HG03039 (cell line): Measurements from ENCODE around the gene NOTCH1.
A peak's percentile ranks its signal among the peaks of the same experiment; 100 is the strongest.
"Not testable (repeated sequence)": the region's sequence is repeated elsewhere in the genome, so short reads cannot be mapped to it uniquely, and the experiment has no call there.

Experiments used
- ATAC-seq: cut with Tn5 transposase; IDR thresholded peaks from one replicate; pipeline ENCODE4 v1.9.1; 2021; ENCODE audit warnings: mild to moderate bottlenecking, moderate library complexity; ENCODE audit not compliant: unreplicated experiment

Gene NOTCH1

DNA sequence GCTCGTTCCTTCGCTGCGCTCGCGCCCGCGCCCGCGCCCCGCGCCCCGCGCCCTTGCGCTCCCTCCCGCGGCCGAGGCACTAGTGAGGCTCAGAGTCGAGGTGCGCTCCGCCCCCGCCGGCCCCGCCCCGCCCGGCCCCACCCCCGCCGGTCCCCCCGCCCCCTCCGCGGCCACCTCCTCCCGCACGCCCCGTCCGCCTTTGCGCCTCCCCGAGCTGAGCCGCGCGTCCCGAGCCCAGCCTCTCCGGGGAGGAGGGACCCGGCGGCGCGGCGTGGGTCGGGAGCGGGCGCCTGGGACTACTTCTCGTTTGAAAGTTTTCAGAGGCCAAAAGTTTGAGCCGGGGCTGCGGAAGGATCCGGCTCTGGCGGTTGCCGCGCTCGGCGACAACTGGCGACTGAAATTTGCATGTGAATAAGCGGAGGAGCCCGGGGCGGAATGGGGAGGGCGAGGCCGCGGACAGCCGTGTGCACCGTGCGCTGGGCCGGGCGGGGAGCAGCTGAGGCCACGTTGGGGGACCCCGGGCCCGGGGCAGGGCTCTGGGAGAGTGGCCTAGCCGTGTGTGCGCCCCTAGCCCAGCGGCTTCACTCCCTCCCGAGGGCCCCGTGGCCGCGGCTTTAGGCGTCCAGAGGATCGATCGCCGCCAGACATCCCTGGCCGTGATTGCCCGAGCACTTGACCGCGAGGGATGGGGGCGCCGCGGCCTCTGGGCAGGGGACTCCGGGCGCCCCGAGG lies at the start of gene NOTCH1:
Gene NOTCH1 (minus strand): TSS at position 84 of the 732 bp plus-strand sequence. CDS start 262 bp downstream, outside the sequence.
- ATAC-seq, result peak; percentile 56

DNA sequence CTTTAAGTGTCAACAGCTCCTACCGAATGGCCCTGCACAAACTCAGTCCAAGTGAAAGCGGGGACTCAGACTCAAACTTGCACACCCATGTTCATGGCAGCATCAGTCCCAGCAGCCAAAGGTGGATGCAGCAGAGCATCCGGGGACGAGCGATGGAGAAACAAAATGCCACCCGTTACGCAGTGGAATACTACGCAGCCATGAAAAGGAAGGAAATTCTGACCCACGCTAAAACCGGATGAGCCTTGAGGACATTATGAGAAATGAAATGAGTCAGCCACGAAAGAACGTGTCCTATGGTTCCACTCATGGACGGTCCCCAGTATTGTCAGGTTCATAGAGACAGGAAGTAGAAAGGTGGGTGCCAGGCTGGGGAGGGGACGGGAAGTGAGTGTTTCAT lies 48.6 kb upstream of the NOTCH1 start:
- no peak for ATAC-seq

DNA sequence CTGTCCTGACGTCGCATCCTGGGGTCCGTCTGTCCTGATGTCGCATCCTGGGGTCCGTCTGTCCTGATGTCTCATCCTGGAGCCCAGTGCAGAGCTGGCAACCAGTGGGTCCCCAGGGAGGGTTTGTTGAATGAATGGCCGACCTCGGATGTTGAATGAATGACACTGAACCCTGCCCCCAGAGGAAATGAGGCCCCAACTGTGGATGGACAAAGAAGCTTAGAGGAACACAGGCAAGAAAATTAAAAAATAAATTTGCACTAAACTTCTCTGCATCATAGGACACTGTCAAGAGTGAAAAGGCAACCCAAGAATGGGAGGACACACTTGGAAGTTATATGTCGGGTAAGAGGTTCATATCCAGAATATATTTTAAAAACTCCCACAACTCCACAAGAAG lies 47.7 kb upstream of the NOTCH1 start:
- no peak for ATAC-seq

DNA sequence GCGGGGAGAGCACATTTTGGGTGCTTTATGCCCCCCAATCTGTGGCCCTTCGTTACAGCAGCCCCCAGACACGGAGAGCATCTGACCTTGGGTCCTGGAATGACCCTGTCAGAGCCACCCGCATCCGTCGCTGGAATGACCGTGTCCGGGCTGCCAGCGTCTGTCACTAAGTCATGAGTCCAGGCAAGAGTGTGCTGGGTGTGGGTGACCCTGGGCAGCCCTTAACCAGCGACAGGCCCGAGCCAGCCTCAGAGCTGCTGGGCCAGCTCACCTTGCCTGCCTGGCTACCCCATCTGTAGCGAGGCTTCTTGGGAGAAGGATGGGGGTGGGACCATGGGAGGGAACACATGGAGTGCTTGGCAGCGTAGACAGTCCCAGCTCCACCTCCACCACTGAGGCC lies 46.8 kb upstream of the NOTCH1 start:
- ATAC-seq, result no peak

DNA sequence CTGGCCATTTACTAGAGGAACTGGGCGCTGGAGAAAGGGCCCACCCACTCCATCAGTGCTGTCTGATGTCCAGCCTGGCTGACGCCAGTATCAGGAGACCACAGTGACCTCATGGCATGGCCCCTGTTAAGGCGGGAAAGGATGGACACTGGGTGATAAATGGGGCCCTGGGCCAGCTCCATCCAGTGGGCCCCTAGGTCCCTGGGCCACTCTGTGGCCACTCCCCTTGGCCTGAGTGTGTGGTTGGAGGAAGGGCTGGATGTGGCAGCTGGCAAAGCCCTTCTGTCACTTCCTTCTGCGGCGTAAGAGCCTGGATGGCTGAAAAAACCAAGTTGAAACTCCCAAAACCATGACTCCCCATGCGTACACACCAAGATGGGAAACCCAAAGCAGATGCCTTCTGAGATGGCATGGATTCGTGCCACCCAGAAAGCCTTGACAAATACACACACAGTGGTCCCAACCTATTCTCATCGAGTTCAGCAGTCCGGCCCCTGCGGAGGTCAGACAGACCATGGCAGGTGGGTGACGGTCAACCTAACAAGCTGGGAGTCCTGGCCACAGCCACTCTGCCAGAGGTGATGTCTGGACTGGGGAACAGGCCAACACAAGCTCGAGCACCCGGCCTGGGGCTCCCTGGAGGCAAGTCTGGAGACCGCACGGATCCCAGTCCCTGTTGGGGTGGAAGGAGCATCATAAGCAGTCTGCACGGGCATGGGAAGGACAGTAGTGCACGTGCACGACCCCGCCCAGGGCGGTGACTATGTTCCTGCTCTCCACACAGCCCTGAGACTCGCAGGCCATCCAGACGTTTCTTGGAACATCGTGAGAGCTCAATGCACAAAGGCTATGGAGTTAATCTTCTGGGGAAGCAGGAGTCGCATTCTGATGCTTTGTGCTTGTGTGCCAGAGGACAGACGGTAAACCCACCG lies 45.2 kb upstream of the NOTCH1 start:
- no peak for ATAC-seq

DNA sequence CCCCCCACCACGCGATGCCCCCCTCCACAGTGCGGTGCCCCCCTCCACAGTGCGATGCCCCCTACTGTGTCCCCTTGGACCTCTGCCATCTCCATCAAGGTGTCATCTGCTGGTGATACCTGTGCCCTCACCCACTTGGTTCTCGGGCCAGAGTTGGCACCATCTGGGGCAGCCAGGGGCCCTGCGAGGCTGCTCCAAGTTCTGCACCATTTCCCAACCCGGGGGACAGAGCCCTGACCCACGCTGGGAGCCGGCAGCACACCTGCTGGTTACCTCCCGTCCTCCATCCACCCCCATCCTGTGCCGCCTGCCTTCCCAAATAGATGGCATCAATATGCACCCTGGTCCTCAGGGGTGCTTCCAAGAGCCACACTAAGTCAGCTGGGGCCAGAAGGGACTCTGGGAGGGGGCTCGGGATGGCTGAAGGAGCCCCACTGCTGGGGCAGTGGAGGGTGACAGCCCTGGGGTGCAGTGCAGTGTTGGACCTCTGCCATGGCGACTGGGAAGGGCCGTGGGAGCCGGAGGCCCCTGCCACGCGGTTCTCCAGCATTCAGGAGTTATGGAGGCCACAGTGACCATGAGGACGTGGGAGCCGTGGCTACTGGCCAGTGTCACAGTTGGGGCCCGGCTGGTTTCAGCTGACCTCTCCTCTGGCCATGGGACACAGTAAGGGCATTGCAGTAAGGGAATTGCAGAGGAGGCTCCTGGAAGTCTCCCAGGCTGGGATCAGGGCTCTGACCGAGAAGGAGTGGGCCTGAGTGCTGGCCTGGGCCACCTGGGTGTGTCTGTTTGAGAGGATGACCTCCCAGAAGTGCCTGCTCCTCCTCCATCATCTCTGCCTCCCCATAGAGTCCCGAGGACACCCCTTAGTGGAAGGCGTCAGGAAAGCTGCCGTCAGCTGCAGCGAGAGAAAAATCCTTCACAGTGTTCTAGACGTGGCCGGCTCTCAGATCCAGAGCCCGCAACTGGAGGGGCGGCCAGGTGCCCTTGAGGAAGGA lies 44.2 kb upstream of the NOTCH1 start:
- no peak for ATAC-seq

DNA sequence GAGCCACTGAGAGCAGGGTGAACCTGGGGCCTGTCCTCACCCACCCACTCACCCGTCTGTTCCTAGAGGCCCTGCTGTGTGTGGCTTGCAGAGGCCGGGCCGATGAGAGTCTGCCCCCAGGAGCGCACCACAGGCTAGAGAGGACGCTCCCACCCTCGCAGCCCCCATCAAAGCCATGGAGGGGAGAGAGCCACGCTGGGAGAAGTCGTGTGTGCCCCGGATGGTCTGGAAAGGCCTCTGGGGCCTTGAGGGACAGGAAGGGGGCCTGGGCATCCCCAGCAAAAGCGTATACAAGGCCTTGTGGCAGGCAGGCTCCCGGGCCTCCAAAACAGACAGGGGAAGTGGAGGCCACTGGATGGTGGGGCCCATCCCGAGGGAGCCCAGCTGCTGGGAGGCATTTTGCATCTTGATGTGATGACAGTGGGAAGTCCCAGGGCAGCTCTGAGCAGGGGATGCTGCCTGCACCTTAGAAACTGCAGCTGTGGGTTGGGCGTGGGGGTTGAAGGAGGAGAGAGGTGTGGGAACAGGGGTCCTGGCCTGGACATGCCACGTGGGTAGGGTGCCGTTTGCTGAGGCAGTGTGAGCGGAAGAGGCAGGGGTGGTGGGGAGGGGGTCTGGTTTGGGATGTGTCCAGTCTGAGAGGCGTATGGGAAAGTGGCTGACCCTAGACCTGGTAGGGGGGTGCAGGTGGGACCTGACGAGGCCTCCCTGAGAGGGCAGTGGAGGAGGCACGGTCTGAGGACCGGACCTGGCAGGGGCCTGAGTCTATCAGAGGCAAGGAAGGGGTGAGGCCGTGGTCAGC lies 43.0 kb upstream of the NOTCH1 start:
- no peak for ATAC-seq

DNA sequence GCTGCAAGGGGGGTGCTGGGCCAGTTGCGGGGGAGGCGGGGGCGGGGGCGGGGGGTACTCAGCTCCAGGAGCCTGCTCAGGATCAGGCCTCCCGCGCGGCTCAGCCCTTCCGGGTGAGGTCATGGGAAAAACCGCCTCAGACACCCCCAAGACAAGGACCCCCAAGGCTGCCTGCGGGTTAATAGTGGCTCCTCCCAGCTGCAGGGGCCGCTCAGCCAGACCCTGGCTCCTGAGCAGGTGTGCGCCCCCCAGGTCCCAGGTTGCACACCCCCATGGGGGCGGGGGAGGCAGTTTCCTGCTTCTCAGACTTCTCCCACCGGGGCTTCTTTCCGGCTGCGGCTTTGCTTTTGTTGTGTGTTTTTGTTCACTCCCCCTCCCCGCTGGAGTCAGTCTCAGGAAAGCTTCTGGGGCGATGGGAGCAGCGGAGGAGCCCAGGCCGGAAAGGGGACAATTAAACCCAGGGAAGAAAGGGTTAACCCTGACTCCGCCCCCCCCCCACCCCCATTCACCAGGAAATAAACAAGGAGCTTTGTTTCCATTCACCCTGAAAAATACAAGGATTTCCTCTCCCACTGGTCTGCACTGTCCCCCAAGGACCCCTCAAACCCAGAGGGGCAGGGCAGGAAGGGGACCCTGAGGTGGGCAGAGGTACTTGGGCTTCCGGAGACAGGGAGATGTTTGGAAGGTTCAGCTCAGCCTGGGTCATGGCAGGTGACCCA lies 42.3 kb upstream of the NOTCH1 start:
- no peak for ATAC-seq

DNA sequence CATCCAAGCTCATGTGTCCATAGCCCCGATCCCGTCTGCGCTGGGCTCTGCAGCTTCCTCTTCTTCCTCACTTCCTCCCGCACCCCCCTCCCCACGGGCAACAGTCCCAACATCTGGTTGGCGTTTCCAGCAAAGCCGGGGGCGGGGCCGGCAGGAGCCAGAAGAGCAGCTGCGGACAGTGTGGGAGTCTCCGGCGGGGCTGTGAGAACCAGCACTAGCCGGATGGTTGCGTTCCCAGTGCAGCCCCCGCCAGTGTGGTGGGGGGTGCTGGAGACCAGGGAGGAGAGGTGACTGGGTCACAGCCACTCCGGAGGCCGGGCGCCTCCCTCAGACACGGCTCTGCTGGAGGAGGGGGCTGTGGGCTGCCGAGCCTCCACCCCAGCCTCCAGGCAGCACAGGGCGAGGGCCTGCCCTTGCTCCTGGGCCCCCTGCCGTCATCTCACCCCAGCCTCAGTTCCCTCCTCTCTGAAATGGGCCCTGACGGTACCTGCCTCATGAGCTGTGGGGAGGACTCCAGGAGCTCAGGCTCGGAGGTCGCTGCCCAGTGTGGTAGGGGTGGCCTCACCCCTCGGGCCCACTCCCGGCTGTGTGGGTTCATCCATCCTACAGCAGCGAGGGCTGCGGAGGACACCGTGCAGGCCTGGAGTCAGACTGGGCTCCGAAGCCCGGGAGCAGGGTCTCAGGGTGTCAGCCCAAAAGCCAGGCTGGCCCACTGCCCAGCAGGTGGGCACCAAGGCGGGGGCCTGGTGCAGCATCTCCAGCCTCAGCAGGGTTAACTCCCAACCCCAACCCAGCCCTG lies 41.5 kb upstream of the NOTCH1 start:
- ATAC-seq, result no peak

DNA sequence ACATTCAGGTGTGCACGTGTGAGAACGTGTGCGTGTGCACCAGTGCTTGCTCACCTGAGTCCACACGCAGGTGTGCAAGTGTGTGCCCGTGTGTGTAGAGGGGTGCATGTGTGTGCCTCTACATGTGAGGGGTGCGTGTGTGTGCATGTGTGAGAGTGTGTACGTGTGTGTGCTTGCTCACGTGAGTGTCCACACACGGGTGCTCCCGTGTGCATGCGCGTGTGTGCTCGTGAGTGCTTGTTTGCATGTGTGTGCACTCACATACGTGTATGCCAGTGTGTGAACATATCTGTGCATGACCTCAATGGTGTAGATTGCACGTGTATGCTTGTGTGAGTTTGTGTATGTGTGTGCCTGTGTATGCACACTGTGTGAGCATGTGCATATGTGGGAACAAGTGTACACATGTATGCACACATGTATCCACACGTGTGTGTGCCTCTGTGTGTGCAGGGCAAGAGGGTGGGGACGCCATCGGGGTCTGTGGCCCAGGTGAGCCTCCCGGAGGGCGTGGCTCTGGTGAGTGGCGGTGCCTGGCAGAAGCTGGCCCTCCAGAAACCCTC lies 40.6 kb upstream of the NOTCH1 start:
- ATAC-seq, result no peak

DNA sequence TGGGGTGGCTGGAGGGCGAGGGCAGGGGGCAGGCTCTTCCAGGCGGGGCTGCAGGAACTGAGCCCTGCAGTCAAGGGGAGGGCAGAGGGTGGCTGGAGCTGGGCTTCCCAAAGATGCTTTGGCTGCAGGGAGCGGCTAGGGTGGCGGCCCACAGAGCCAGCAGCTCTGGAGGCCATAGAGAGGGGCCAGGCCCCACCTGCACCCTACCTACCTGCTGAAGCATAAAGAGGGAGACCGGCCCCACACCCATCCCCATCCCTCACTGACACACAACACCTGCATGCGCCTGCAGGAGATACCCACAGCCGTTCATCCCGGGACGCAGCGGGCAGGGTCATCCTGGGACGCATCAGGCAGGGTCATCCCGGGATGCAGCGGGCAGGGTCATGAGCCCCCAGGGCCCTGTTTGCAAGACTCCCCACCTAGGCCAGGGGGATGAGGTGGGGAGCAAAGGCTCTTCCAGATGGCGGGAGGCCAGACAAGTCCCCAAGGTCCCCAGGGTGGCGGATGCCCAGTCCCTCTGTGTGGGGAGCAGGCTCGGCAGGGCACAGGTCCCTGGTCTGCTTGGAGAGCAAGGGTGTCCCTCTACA lies 39.8 kb upstream of the NOTCH1 start:
- ATAC-seq, result no peak

DNA sequence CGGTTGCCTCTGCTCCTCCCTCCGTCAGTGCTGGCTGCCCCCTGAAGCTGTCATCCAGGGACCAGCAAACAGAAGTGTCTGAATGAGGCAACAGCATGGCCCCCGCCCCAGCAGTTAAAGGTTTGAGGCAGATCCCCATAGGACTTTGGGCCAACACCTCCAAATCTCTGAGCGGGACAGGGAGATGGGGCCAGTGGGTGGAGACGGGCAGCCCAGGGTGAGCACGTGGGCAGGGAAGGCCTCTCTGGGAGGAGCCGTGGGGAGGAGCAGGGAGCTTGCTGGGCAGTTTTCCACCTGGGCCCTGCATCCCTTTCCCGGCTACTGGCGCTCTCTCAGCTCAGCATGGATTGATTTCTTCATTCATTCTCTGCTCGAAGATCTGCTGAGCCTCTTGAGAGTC lies 39.1 kb upstream of the NOTCH1 start:
- ATAC-seq, result no peak

DNA sequence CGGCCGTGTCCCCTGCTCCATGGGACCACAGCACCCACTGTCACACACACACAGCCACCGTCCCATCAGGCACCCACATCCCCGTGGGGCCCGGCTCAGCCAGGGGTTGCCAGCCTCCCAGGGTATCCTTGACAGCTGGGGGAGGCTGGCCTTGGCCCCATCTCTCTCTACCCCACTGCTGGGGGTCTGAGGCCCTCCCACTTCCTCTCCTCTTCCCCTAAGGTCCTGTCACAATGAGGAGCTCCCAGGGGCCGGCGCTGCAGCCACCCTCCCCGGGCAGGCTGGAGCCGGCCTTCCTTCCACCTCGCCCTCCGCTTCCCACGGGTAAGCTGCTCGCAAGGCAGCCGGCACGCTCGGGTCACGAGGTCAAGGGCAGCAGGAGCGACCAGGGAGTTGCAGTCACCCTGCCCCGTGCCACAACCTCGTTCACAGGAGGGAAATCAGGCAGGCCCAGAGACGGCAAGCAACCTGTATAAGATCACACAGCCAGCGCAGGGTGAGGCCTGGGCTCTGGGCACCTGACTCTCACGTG lies 38.6 kb upstream of the NOTCH1 start:
- no peak for ATAC-seq

DNA sequence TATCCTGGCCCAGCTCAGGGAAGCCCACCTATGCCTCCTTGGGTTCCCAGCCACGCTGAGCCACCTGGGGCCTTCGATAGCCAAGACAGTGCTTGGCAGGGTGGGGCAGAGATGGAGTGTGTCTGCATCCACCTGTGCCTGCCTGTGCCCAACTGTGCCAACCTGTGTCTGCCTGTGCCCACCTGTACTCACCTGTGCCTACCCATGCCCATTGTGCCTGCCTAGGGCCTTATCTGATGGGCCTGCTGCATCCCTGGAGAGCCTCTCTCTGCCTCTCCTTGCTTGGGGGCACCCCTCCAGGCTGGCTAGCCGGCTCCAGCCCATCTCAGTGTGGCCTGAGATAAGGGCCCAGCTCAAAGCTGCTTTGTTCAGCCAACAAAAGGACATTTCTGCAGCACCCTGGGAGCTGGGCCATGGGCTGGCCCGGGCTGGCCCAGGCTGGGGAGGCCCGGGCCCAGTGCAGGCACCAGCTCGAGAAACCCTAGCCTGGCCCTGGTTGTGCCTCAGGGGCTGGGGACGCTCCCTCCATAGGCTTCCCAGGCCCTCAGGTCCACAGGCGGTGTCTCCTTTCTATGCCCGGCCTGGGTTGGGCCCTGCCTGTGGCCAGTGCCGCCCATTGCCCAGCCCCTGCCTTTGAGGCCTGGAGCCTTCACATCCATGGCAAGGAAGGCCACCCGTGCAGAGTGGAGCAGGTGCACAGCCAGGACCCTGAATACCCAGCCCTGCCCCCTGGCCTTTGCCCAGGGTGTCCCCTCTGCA lies 37.3 kb upstream of the NOTCH1 start:
- no peak for ATAC-seq

DNA sequence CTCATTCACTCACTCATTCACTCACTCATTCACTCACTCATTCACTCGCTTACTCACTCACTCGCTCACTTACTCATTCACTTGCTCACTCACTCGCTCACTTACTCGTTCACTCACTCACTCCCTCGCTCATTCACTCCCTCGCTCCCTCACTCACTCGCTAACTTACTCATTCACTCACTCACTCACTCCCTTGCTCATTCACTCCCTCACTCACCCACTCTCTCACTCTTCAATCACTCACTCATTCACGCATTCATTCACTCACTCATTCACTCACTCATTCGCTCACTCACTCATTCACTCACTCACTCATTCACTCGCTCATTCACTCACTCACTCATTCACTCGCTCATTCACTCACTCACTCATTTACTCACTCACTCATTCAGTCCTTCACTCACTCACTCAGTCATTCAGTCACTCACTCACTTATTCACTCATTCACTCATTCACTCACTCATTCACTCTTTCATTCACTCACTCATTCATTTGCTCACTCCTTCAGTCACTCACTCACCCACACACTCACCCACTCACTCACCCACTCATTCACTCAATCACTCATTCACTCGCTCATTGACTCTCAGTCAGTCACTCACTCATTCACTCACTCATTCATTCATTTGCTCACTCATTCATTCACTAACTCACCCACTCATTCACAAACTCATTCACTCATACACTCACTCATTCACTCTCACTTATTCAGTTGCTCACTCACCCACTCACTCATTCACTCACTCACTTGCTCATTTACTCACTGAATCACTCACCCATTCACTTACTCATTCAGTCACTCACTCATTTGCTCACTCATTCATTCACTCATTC lies 36.0 kb upstream of the NOTCH1 start:
- no peak for ATAC-seq

DNA sequence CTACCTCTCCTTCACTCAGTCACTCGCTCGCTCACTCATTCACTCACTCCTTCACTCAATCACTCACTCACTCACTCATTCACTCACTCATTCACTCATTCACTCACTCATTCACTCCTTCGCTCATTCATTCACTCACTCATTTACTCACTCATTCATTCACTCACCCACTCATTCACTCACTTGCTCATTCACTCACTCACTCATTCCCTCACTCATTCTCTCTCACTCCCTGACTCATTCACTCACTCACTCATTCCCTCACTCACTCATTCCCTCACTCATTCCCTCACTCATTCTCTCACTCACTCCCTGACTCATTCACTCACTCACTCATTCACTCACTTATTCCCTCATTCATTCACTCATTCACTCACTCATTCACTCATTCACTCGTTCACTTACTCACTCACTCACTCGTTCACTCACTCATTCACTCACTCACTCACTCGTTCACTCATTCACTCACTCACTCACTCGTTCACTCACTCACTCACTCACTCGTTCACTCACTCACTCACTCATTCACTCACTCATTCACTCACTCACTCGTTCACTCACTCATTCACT lies 33.9 kb upstream of the NOTCH1 start:
- not testable (repeated sequence) for ATAC-seq
